ENCODE results near the gene DND1. TPM values are rescaled to one million over a fixed set of nuclear protein-coding genes. Genes with fewer than 3 reads are reported as not detected.

DND1 gene
- 0.07 and 0.13 TPM in 2 replicates for total RNA-seq

DNA sequence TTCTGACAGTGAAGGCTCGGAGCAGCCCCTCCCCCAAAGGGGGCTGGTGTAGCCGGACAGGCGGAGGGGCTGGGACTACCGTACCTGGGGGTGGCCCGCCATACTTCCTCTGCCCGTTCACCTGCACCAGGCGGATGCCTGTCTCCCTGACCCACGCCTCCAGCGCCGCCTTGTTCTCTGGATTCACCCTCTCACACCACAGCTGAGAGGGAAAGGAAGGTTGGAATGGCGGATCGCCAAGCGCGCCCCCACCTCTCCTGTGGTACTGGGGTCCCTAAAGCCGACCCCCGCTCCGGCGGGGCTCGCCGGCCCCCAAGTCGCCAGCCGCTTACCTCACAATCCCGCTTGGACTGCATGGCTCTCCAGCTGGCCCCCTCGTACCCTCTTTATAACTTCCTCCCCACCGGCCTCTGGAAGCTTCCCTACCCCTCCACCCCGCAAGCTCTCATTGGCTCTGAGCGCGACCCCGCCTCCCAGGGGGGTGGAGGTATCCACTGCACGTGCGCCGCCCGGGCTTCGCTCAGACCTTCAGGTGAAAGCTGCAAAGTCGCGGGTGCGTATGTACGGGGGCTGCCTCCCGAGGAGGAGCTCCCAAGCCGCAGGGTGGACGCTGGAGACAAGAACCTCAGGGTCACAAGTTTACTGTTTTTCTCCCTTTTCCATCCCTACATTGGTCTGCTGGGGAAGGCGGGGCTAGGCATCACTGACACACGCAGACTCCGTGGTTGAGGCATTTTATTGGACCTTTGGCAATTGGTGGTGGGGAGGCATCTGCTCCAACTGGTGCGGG lies at the start of gene DND1:
TSS of gene DND1 (minus strand) at position 390 of the 790 bp plus-strand sequence. CDS start at position 356, 34 bp downstream.

DNA sequence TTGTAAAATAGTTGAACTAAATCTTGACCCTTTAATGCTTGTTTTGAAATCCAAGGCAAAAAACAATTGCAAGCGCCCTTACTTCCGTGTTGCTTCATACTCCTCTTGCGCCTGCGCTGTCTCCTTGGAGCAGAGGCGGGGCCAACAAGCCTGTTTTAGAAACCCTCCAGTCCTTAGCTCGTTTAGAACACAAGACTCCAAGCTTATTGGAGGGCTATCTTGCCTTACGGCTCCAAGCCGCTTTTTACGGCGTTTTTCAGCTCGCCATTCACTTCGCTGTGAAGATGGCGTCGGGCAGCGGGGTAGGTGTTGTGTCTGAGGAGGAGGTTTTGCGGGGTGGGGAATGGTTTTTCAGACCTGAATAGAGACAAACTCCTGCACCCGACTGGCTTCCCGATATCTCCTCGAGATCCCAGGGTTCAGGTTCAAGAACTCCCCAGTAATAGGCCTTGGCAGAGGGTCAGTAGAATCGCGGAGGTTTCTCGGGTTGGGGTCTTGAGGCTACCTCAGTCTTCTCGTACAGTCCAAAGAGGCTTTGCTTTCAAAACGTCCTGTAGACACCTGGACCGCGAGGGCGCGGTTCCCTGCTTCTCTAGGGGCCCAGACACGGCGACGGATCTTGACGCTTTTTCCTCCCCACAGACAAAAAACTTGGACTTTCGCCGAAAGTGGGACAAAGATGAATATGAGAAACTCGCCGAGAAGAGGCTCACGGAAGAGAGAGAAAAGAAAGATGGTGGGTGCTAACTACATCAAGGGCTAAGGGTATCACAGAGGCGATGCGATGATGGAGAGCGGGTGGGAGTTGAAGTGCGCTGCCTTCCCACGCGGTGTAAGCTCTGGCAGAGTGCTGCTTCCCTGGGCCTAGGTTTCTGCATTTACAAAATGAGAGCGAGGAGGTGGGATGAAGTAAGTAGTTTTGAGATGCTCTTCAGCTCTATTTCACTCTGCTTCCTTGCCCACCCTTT lies 27.1 kb upstream of the DND1 start, which contains the start of gene ZMAT2:
TSS of gene ZMAT2 (plus strand) at position 271 of the 968 bp plus-strand sequence. CDS start at position 285, 14 bp downstream.

DNA sequence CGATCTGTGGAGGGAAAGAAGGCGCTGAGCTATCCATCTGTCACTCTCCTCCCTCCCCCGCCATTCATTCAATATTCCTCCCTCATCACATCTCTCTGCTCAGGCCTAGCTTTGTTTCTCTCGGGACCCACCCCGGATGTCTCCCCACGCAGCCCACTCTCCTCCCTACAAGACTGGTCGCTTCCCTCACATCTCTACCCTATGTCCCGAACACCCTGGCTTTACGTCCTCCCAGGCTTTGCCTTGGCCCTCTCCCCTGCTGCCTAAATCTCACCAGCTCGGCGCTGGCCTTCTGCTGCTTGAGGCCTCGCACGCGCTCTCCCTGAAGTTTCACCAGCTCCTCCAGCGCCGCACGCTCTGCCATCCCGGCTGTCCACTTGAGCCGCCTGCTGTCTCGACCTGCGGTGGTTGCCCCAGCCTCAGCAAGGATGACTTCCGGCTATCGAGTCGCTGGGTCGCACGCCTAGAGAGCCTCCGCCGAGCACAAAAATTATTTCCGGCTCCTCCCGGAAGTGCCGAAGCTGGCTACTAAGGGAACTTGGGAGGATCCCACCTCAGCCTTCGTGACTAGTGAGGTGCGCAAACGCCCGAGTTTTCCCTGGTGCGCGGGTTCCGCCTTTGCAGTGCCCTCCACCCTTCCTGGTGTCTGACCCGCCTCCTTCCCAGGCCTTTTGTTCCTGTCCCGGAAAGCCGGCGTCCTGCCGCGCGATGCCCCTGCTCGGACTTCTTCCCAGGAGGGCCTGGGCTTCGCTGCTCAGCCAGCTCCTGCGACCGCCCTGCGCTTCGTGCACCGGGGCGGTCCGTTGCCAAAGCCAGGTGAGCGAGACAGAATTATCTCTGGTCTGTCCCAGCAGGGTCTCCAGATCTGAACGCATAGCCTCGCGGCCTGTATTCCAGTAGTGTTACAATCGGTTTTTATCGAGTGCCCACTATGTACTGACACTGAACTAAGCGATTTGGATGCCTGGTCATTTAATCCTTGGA lies 17.9 kb upstream of the DND1 start, which contains the start of the genes HARS1 and HARS2:
TSS of gene HARS1 (minus strand) at position 430 of the 984 bp plus-strand sequence. CDS start at position 364, 66 bp downstream.
TSS of gene HARS2 (plus strand) at position 515 of the 984 bp plus-strand sequence. CDS start at position 709, 194 bp downstream.

DNA sequence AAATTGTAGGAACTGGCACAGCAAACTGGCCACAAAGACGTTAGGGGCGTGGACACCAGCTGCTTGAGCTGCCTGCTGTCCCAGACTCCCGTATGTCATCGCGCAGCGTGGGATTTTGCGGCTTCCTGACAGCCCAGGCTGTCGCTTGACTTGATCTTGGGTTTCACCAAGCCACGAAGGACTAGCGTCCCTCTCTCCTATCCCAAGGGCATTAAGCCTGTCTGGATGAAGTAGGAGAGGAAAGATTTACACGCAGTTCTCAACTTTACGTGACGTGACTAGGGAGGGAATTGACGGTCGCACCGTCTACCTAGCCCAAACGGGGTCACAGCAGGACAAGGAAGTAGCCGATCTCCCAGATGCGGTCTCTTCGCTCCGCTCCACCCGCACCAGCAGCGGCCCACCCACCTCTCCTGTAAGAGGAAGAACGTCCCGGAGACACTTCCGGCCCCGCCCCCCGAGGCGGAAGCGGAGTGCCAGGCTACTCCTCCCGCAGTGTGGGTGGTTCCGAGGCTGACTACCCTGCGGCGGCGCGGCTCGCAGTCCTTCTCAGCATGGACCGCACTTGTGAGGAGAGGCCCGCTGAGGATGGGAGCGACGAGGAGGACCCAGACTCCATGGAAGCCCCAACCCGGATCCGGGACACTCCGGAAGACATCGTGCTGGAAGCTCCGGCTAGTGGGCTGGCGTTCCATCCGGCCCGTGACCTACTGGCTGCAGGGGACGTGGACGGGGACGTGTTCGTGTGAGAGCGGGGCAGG lies 8.8 kb downstream of the DND1 start, which contains the start of gene WDR55:
TSS of gene WDR55 (plus strand) at position 546 of the 761 bp plus-strand sequence. CDS start at position 555, 9 bp downstream.

DNA sequence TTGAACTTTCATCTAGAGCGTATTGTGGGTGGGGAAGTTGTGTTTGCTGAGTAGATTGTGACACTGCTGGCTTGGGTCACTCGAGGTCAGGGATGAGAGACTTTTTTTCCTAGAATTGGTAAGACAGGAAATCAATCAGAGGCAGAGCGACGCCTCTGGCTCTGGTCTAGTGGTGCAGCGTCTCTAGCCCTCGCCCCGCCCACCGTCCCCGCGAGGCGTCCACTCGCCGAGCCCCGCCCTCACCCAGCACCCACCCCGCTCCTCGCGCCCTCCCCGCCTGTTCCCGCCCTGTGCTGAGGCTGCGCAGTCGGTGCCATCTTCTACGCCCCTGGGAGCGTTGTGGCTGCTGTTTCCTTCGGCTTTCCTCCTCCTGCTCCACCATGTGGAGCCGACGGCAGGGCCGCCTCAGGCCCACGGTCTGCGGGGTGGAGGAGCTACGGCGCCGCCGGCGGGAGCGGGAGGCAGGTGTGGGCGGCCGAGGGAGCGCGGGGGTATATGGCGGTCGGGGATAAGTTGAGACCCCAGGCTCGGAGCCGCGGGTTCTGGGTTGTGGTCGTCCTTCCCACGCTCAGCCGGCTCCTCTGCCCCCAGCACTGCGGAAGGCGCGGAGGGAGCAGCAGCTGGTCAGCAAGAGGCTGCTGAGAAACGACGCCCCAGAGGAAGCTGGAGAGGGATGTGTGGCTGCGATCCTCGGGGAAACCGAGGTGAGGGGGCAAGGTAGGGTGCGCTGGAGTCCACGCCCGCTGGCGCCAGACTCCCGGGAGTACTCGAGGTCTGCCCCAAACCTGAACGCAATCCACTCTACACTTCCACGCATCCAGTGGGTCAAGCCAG lies 34.0 kb downstream of the DND1 start, which contains the start of gene TMCO6:
TSS of gene TMCO6 (plus strand) at position 304 of the 834 bp plus-strand sequence. CDS start at position 381, 77 bp downstream.

DNA sequence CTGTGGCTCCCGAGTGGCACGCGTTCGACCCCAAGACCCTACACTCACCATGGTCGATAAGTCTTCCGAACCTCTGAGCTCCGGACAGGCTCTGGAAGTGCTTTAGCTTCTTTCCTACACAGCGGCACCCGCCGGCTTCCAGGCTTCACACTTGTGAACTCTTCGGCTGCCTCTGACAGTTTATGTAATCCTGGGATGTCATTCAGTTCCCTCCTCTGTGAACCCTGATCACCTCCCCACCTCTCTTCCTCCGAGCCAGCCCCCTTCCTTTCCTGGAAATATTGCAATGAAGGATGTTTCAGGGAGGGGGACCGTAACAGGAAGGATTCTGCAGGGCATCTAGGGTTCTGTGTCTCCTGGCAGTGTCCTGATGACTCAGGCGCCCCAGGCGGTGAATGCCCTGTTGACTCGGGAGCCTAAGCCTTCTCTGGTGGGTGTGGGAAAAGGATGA lies 40.3 kb downstream of the DND1 start, which contains the start of gene CD14:
TSS of gene CD14 (minus strand) at position 155 of the 451 bp plus-strand sequence. CDS start at position 51, 104 bp downstream.

Other genes with a start within 250 kb of the DND1 start
- 1.4 and 2.6 TPM in 2 replicates for gene EIF4EBP3, start 125.9 kb downstream of the DND1 start, total RNA-seq
- gene SRA1, start 116.1 kb downstream of the DND1 start, total RNA-seq = 26.8 and 30.1 TPM in 2 replicates
- gene APBB3, start 109.0 kb downstream of the DND1 start, total RNA-seq = 18.6 and 24.1 TPM in 2 replicates
- 38.0 and 39.9 TPM in 2 replicates for gene SLC35A4, start 108.7 kb downstream of the DND1 start, total RNA-seq
- gene CD14, start 40.4 kb downstream of the DND1 start, total RNA-seq = 4.8 and 5.2 TPM in 2 replicates
- gene TMCO6, start 34.1 kb downstream of the DND1 start, total RNA-seq = 7.0 and 8.0 TPM in 2 replicates
- 26.3 and 36.9 TPM in 2 replicates for gene NDUFA2, start 25.9 kb downstream of the DND1 start, total RNA-seq
- 47.7 and 52.2 TPM in 2 replicates for gene IK, start 25.7 kb downstream of the DND1 start, total RNA-seq
- gene WDR55, start 8.7 kb downstream of the DND1 start, total RNA-seq = 23.5 and 23.7 TPM in 2 replicates
- 50.6 and 62.6 TPM in 2 replicates for gene HARS1, start 17.8 kb upstream of the DND1 start, total RNA-seq
- gene HARS2, start 17.9 kb upstream of the DND1 start, total RNA-seq = 23.7 and 28.0 TPM in 2 replicates
- 40.7 and 40.8 TPM in 2 replicates for gene ZMAT2, start 26.9 kb upstream of the DND1 start, total RNA-seq
- gene PCDHA1, start 112.6 kb upstream of the DND1 start, total RNA-seq = 0.20 TPM in 1 of 2 replicates, not detected in the other
- 0.03 and 0.07 TPM in 2 replicates for gene PCDHA2, start 121.3 kb upstream of the DND1 start, total RNA-seq
- gene PCDHA3, start 127.5 kb upstream of the DND1 start, total RNA-seq = 0.20 and 0.39 TPM in 2 replicates
- 0.59 and 0.69 TPM in 2 replicates for gene PCDHA4, start 133.5 kb upstream of the DND1 start, total RNA-seq
- gene PCDHA5, start 148.0 kb upstream of the DND1 start, total RNA-seq = 0.07 TPM in 2 replicates
- 0.76 and 0.91 TPM in 2 replicates for gene PCDHA6, start 154.4 kb upstream of the DND1 start, total RNA-seq
- 1.4 and 1.7 TPM in 2 replicates for gene PCDHA7, start 160.7 kb upstream of the DND1 start, total RNA-seq
- 0.07 and 0.26 TPM in 2 replicates for gene PCDHA8, start 167.6 kb upstream of the DND1 start, total RNA-seq
- gene PCDHA9, start 174.8 kb upstream of the DND1 start, total RNA-seq = 0.07 and 0.10 TPM in 2 replicates
- gene PCDHA10, start 182.3 kb upstream of the DND1 start, total RNA-seq = 0.26 and 0.50 TPM in 2 replicates
- 0.23 and 0.33 TPM in 2 replicates for gene PCDHA11, start 195.4 kb upstream of the DND1 start, total RNA-seq
- 0.07 and 0.33 TPM in 2 replicates for gene PCDHA12, start 201.7 kb upstream of the DND1 start, total RNA-seq
- 0.10 and 0.20 TPM in 2 replicates for gene PCDHA13, start 208.5 kb upstream of the DND1 start, total RNA-seq